OCI-LY1 (cell line): Measurements from ENCODE around the gene TNFRSF1A.

Source experiments
- H2AFZ ChIP-seq: fragments of 200-600 bp; sonication (generic), shearing (Covaris generic); 2 replicates; pipeline ENCODE4 v1.6.0; 2014; ENCODE audit warnings: antibody characterized with exemption, mild to moderate bottlenecking, low read length
- H3F3A ChIP-seq: fragments of 200-600 bp; sonication (generic), shearing (Covaris generic); 2 replicates; pipeline ENCODE4 v1.6.0; 2014; ENCODE audit warnings: mild to moderate bottlenecking, antibody characterized with exemption, low read length, moderate library complexity; ENCODE audit not compliant: insufficient read depth
- H3K27ac ChIP-seq: fragments of 200-600 bp; sonication (generic); 2 replicates; pipeline ENCODE4 v1.5.1; 2014; ENCODE audit warnings: low read length, mixed run types, mild to moderate bottlenecking, low read depth; ENCODE audit not compliant: poor library complexity, severe bottlenecking
- H3K27me3 ChIP-seq: fragments of 200-600 bp; sonication (generic); 2 replicates; pipeline ENCODE4 v1.6.0; 2014; ENCODE audit warnings: antibody characterized with exemption, mild to moderate bottlenecking, low read length, moderate library complexity; ENCODE audit not compliant: insufficient read depth
- H3K36me3 ChIP-seq: fragments of 200-600 bp; sonication (generic); 2 replicates; pipeline ENCODE4 v1.6.1; 2014; ENCODE audit warnings: mild to moderate bottlenecking, antibody characterized with exemption, low read length, moderate library complexity, mixed read lengths; ENCODE audit not compliant: insufficient read depth
- H3K4me1 ChIP-seq: fragments of 200-600 bp; sonication (generic); 2 replicates; pipeline ENCODE4 v1.5.1; 2014; ENCODE audit warnings: mild to moderate bottlenecking, low read length, moderate library complexity; ENCODE audit not compliant: insufficient read depth, severe bottlenecking
- H3K4me2 ChIP-seq: fragments of 200-600 bp; sonication (generic), shearing (Covaris generic); 2 replicates; pipeline ENCODE4 v1.6.1; 2014; ENCODE audit warnings: low read length
- H3K4me3 ChIP-seq: fragments of 200-600 bp; sonication (generic); 2 replicates; pipeline ENCODE4 v1.5.1; 2014; ENCODE audit warnings: low read length, low read depth, mild to moderate bottlenecking, mixed read lengths; ENCODE audit not compliant: poor library complexity, severe bottlenecking
- H3K79me2 ChIP-seq: fragments of 200-600 bp; shearing (Covaris generic); 2 replicates; pipeline ENCODE4 v1.6.1; 2016; ENCODE audit warnings: mixed run types, low read length, mixed read lengths; ENCODE audit not compliant: insufficient read depth
- H3K9ac ChIP-seq: fragments of 200-600 bp; sonication (generic), shearing (Covaris generic); 2 replicates; pipeline ENCODE4 v1.6.1; 2014; ENCODE audit warnings: mild to moderate bottlenecking, low read length, mixed read lengths
- H3K9me2 ChIP-seq: fragments of 200-600 bp; sonication (generic), shearing (Covaris generic); 2 replicates; pipeline ENCODE4 v1.6.1; 2014; ENCODE audit warnings: low read depth, mild to moderate bottlenecking, low read length, mixed read lengths
- H3K9me3 ChIP-seq: fragments of 200-600 bp; shearing (Covaris generic); 2 replicates; pipeline ENCODE4 v1.6.1; 2014; ENCODE audit warnings: low read length, mixed read lengths
- H4K20me1 ChIP-seq: fragments of 200-600 bp; sonication (generic), shearing (Covaris generic); 2 replicates; pipeline ENCODE4 v1.6.0; 2016; ENCODE audit warnings: mild to moderate bottlenecking, low read length; ENCODE audit not compliant: insufficient read depth
- CTCF ChIP-seq: fragments of 200-600 bp; sonication (generic), shearing (Covaris generic); IDR thresholded peaks from 2 replicates; pipeline ENCODE4 v1.5.1; 2017; ENCODE audit warnings: mild to moderate bottlenecking, antibody characterized with exemption, low read length, moderate library complexity, mixed read lengths
- EZH2 ChIP-seq: fragments of 200-600 bp; sonication (generic), shearing (Covaris generic); IDR thresholded peaks from 2 replicates; pipeline ENCODE4 v1.8.0; 2017; ENCODE audit warnings: borderline replicate concordance, mixed run types, mild to moderate bottlenecking, antibody characterized with exemption, low read length, moderate library complexity, mixed read lengths

Gene TNFRSF1A

GRCh38 chr12:6284273-6284672 is 57.6 kb downstream of the TNFRSF1A start:
- no peak overlapping the region for H2AFZ ChIP-seq
- no peaks in the 10 kb centered on the region for H3F3A ChIP-seq
- H3K27me3 ChIP-seq: peaks cover 8% of the 10 kb centered on the region; the same call in 1 of the 2 replicates
- no peak overlapping the region for H3K4me3 ChIP-seq
- no peak overlapping the region for H3K9ac ChIP-seq
- H3K9me2 ChIP-seq: no peaks in the 10 kb centered on the region
- no peak overlapping the region for H3K4me2 ChIP-seq
- no peak overlapping the region for H3K27ac ChIP-seq
- H3K79me2 ChIP-seq: no peaks in the 10 kb centered on the region
- TF ChIP-seq EZH2 (no peak), CTCF (no peak)
- H3K4me1 ChIP-seq: no peaks in the 10 kb centered on the region
- H3K9me3 ChIP-seq: no peaks in the 10 kb centered on the region
- no peaks in the 10 kb centered on the region for H4K20me1 ChIP-seq
- no peaks in the 10 kb centered on the region for H3K36me3 ChIP-seq

- Histone ChIP-seq H3K9me2 (no peaks in the 10 kb centered on the region), H3K36me3 (no peaks in the 10 kb centered on the region), H3K79me2 (no peaks in the 10 kb centered on the region), H3K27me3 (peaks cover 8% of the 10 kb centered on the region; the same call in 1 of the 2 replicates), H4K20me1 (no peaks in the 10 kb centered on the region), H2AFZ (no peak overlapping the region), H3K9ac (no peak overlapping the region), H3K4me2 (no peak overlapping the region), H3K4me3 (no peak overlapping the region), H3F3A (no peaks in the 10 kb centered on the region), H3K9me3 (no peaks in the 10 kb centered on the region), H3K27ac (no peak overlapping the region), H3K4me1 (peaks cover 14% of the 10 kb centered on the region)
- no peak for TF ChIP-seq CTCF
- no peak for TF ChIP-seq EZH2
These were observed 59.4 kb downstream of the TNFRSF1A start for GRCh38 chr12:6282453-6282840.

- Histone ChIP-seq H3K4me2 (no peak overlapping the region), H3K9ac (no peak overlapping the region)
These were observed 60.6 kb downstream of the TNFRSF1A start for GRCh38 chr12:6281081-6281809.

More at GRCh38 chr12:6281081-6281809, 60.6 kb downstream of the TNFRSF1A start:
- no peaks in the 10 kb centered on the region for H3K36me3 ChIP-seq
- H3K4me1 ChIP-seq: peaks cover 14% of the 10 kb centered on the region
- H2AFZ ChIP-seq: no peak overlapping the region
- peaks cover 8% of the 10 kb centered on the region; the same call in 1 of the 2 replicates for H3K27me3 ChIP-seq
- H3K27ac ChIP-seq: no peak overlapping the region
- H3K9me2 ChIP-seq: no peaks in the 10 kb centered on the region
- H4K20me1 ChIP-seq: no peaks in the 10 kb centered on the region
- no peaks in the 10 kb centered on the region for H3K79me2 ChIP-seq
- no peak overlapping the region for H3K4me3 ChIP-seq
- H3K9me3 ChIP-seq: no peaks in the 10 kb centered on the region
- no peaks in the 10 kb centered on the region for H3F3A ChIP-seq
- TF ChIP-seq CTCF: no peak
- no peak for TF ChIP-seq EZH2
